Measurements from ENCODE around the gene LRFN3.
"Not testable (repeated sequence)": the region's sequence is repeated elsewhere in the genome, so short reads cannot be mapped to it uniquely, and the experiment has no call there.

Gene LRFN3

GRCh38 chr19:35939307-35940077 lies 3.3 kb downstream of the LRFN3 start:
- no peak for DNase-seq

- DNase-seq = no peak
Observed at GRCh38 chr19:35940078-35940775, 4.1 kb downstream of the LRFN3 start.

GRCh38 chr19:35940839-35941238 lies 4.7 kb downstream of the LRFN3 start:
- DNase-seq = no peak

GRCh38 chr19:35942235-35942634 lies 6.1 kb downstream of the LRFN3 start:
- DNase-seq = no peak

GRCh38 chr19:35943321-35944301 lies 7.4 kb downstream of the LRFN3 start:
- no peak for DNase-seq

- no peak for DNase-seq
Observed at GRCh38 chr19:35944556-35944955, 8.4 kb downstream of the LRFN3 start.

GRCh38 chr19:35945121-35945790 lies 9.1 kb downstream of the LRFN3 start:
- DNase-seq = no peak

GRCh38 chr19:35946203-35946602 lies 10.0 kb downstream of the LRFN3 start:
- no peak for DNase-seq

GRCh38 chr19:35949131-35949530 lies 13.0 kb downstream of the LRFN3 start:
- DNase-seq = no peak

- no peak for DNase-seq
Observed at GRCh38 chr19:35955881-35956634, 19.9 kb downstream of the LRFN3 start.

- DNase-seq = not testable (repeated sequence)
Observed at GRCh38 chr19:35957411-35957810, 21.2 kb downstream of the LRFN3 start.

GRCh38 chr19:35958660-35959039 lies 22.5 kb downstream of the LRFN3 start:
- DNase-seq = no peak

- no peak for DNase-seq
Observed at GRCh38 chr19:35959040-35959967, 23.1 kb downstream of the LRFN3 start.

GRCh38 chr19:35959968-35960320 lies 23.8 kb downstream of the LRFN3 start:
- no peak for DNase-seq

- no peak for DNase-seq
Observed at GRCh38 chr19:35960432-35960972, 24.3 kb downstream of the LRFN3 start.

- no peak for DNase-seq
Observed at GRCh38 chr19:35963514-35963913, 27.3 kb downstream of the LRFN3 start.

- no peak for DNase-seq
Observed at GRCh38 chr19:35966771-35967170, 30.6 kb downstream of the LRFN3 start.

GRCh38 chr19:35973487-35973886 lies 37.3 kb downstream of the LRFN3 start:
- DNase-seq = no peak

GRCh38 chr19:35975608-35976214 lies 39.5 kb downstream of the LRFN3 start:
- DNase-seq = no peak

Measured in SHP77 (cell line).